Body of pancreas (tissue), 4 donors: ENCODE measurements around the gene FAM184B. TPM values are rescaled to one million over a fixed set of nuclear protein-coding genes. Genes with fewer than 3 reads are reported as not detected.
"Not testable (repeated sequence)": the region's sequence is repeated elsewhere in the genome, so short reads cannot be mapped to it uniquely, and the experiment has no call there.

Experiments used
- ATAC-seq: fragments of 150-250 bp; one replicate; pipeline ENCODE4 v1.9.1; 2016
- DNase-seq, 4 donors: peaks; one replicate each; pipeline ENCODE4 v3.0.0-alpha.2; 2019
- H3K27ac ChIP-seq, 4 donors: fragments of 200-600 bp; sonication (generic); 1 replicate in 3 of 4; 2 replicates in 1 of 4; pipeline versions ENCODE4 v1.5.1 to v1.6.1; 2016 to 2019; ENCODE audit warnings: mild to moderate bottlenecking in 1 of 4, mixed read lengths in 1 of 4, moderate library complexity in 1 of 4
- H3K27me3 ChIP-seq, 2 donors: fragments of 200-600 bp; sonication (generic); one replicate each; pipeline ENCODE4 v1.6.0; 2016; ENCODE audit warnings: mild to moderate bottlenecking in 1 of 2
- H3K36me3 ChIP-seq, 2 donors: fragments of 200-600 bp; sonication (generic); replicated peaks in 1 of 2; 2 replicates each; pipeline ENCODE4 v1.5.1; 2016; ENCODE audit warnings: low read depth in 2 of 2; ENCODE audit not compliant: insufficient read depth in 1 of 2
- H3K4me1 ChIP-seq: fragments of 200-600 bp; sonication (generic); one replicate; pipeline ENCODE4 v1.6.0; 2016
- H3K4me3 ChIP-seq, 2 donors: fragments of 200-600 bp; sonication (generic); 1 replicate in 1 of 2; 2 replicates in 1 of 2; pipeline ENCODE4 v1.5.1; 2016 to 2019
- H3K9me3 ChIP-seq, 3 donors: fragments of 200-600 bp; sonication (generic); 1 replicate in 2 of 3; 2 replicates in 1 of 3; pipeline ENCODE4 v1.5.1; 2016
- CTCF ChIP-seq, 7 experiments: fragments of 450-650 bp in 4 of 7; fragments of 200-600 bp in 3 of 7; sonication (generic) in 3 of 7; IDR thresholded peaks; one replicate each; pipeline ENCODE4 v1.5.1; 2016 to 2019; ENCODE audit warnings: antibody characterized with exemption in 7 of 7
- POLR2A ChIP-seq, 3 donors: fragments of 450-650 bp; IDR thresholded peaks; one replicate each; pipeline ENCODE4 v1.6.1; 2016; ENCODE audit warnings: antibody characterized with exemption in 3 of 3, mild to moderate bottlenecking in 2 of 3
- WGBS, 2 donors: methylation state at CpG; one replicate each; pipeline ENCODE4 v1.1.5; 2017; 5-methylcytosine and 5-hydroxymethylcytosine counted together
- intact Hi-C: fragments of 100-400 bp; cut with DNase I; formaldehyde crosslinking; loops from one replicate; pipeline ENCODE4 v1.15.1; 2023
- total RNA-seq, 2 donors: library from RNA; depleted of rRNA; stranded (reverse); fragments of >200 nt; gene quantifications; one replicate each; pipeline ENCODE4 v1.1.0, GENCODE V29; 2016

FAM184B gene
- total RNA-seq, 2 donors from 2014 or later: not detected

GRCh38 chr4:17667253-17667652 lies 114.2 kb downstream of the FAM184B start:
- ATAC-seq: no peak
- no peaks in the 10 kb centered on the region for H3K36me3 ChIP-seq
- peaks cover 6% of the 10 kb centered on the region for H3K4me1 ChIP-seq
- no peak overlapping the region for H3K4me3 ChIP-seq
- H3K27ac ChIP-seq: no peak overlapping the region
- DNase-seq: no peak
- 51 to 65% methylated on average over 3 of the region's 3 CpGs for WGBS, 2 donors
- no peaks in the 10 kb centered on the region for H3K27me3 ChIP-seq
- TF ChIP-seq CTCF (IDR thresholded peaks at IDR 0.05) (no peak), POLR2A (IDR thresholded peaks at IDR 0.05) (no peak)
- no peaks in the 10 kb centered on the region for H3K9me3 ChIP-seq
- intact Hi-C loops: no loop called here

- intact Hi-C loops: no loop called here
These were observed 115.6 kb downstream of the FAM184B start for GRCh38 chr4:17665852-17666251.

GRCh38 chr4:17665346-17665745 lies 116.1 kb downstream of the FAM184B start:
- H3K36me3 ChIP-seq: no peaks in the 10 kb centered on the region
- H3K27me3 ChIP-seq: no peaks in the 10 kb centered on the region
- no peak for DNase-seq
- no peak for TF ChIP-seq POLR2A (IDR thresholded peaks at IDR 0.05)
- peaks cover 6% of the 10 kb centered on the region for H3K4me1 ChIP-seq
- no peak for ATAC-seq
- no peaks in the 10 kb centered on the region for H3K9me3 ChIP-seq
- H3K27ac ChIP-seq: peak overlapping the region in 1 of 4 donors; percentile 54
- 11 to 21% methylated on average over 1 of the region's 1 CpG for WGBS, 2 donors
- intact Hi-C loops: no loop called here
- H3K4me3 ChIP-seq: no peak overlapping the region

More at GRCh38 chr4:17665852-17666251, 115.6 kb downstream of the FAM184B start:
- peaks cover 6% of the 10 kb centered on the region for H3K4me1 ChIP-seq
- H3K9me3 ChIP-seq: no peaks in the 10 kb centered on the region
- 38 to 40% methylated on average over 3 of the region's 3 CpGs for WGBS, 2 donors
- H3K27me3 ChIP-seq: no peaks in the 10 kb centered on the region
- DNase-seq: no peak
- no peak for TF ChIP-seq POLR2A (IDR thresholded peaks at IDR 0.05)
- no peak for TF ChIP-seq CTCF (IDR thresholded peaks at IDR 0.05)
- H3K4me3 ChIP-seq: no peak overlapping the region
- no peak overlapping the region for H3K27ac ChIP-seq
- no peaks in the 10 kb centered on the region for H3K36me3 ChIP-seq
- no peak for ATAC-seq

DNA sequence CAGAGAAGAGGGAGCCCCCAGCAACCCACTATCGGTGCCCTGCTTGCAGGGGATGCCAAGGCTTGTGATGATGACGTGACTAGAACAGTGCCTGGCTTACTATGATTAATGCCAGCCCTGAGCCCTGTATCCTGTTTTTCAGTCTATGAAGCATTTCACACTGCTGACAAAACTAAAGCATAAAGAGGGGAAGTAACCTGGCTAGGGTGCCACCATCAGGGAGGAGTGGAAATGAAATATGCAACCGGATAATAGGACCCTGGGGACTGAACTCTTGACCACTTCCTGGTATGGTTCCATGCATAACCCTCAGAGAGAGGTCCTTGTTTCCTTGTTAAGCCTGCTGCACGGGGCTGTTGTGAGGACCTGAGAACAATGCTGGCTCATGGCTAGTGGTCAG lies 116.7 kb downstream of the FAM184B start:
- TF ChIP-seq POLR2A (IDR thresholded peaks at IDR 0.05) (no peak), CTCF (IDR thresholded peaks at IDR 0.05) (no peak)
- H3K9me3 ChIP-seq: no peaks in the 10 kb centered on the region
- peaks cover 6% of the 10 kb centered on the region for H3K4me1 ChIP-seq
- peak overlapping the region in 1 of 4 donors; percentile 54 for H3K27ac ChIP-seq
- ATAC-seq (peak; percentile 55), DNase-seq (peak in 1 of 4 donors; percentile 13)
- intact Hi-C loops: no loop called here
- WGBS, 2 donors: 35 to 46% methylated on average over 4 of the region's 4 CpGs
- H3K27me3 ChIP-seq: no peaks in the 10 kb centered on the region
- H3K36me3 ChIP-seq: no peaks in the 10 kb centered on the region
- no peak overlapping the region for H3K4me3 ChIP-seq

DNA sequence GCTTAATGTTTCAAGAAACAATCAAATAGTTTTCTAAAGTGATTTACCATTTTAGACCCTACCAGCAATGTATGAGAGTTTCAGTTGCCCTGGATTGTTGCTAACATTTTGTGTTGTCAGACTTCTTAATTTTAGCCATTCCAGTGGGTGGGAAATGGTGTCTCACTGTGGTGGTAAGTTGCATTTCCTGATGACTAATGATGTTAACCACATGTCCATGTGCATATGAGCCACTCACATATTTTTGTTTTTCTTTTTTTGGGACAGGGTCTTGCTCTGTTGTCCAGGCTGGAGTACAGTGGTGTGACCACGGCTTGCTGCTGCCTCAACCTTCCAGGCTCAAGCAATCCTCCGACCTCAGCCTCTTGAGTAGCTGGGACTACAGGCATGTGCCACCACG lies 118.7 kb downstream of the FAM184B start:
- TF ChIP-seq CTCF (IDR thresholded peaks at IDR 0.05): no peak
- no peak for TF ChIP-seq POLR2A (IDR thresholded peaks at IDR 0.05)
- no peak for DNase-seq
- Histone ChIP-seq H3K27ac (no peak overlapping the region), H3K4me1 (peaks cover 6% of the 10 kb centered on the region), H3K4me3 (no peak overlapping the region), H3K9me3 (no peaks in the 10 kb centered on the region), H3K27me3 (no peaks in the 10 kb centered on the region), H3K36me3 (no peaks in the 10 kb centered on the region)
- 90 to 92% methylated on average over 3 of the region's 3 CpGs for WGBS, 2 donors
- intact Hi-C loops: no loop called here
- ATAC-seq: no peak

- ATAC-seq, H3K9me3 ChIP-seq, intact Hi-C loops, H3K4me1 ChIP-seq, H3K36me3 ChIP-seq, H3K4me3 ChIP-seq, H3K27me3 ChIP-seq, DNase-seq, H3K27ac ChIP-seq: not testable (repeated sequence)
- 90 to 91% methylated on average over 8 of the region's 8 CpGs for WGBS, 2 donors
These were observed 122.2 kb downstream of the FAM184B start for GRCh38 chr4:17659196-17659595.
